22Rv1 (cell line): Measurements from ENCODE around the gene CD247.

ENCODE experiments used
- H3K27ac ChIP-seq: fragments of 450-650 bp; 2 replicates; pipeline ENCODE4 v1.5.1; 2017
- CTCF ChIP-seq: fragments of 450-650 bp; IDR thresholded peaks from 2 replicates; pipeline ENCODE4 v1.5.1; 2017; ENCODE audit warnings: mild to moderate bottlenecking
- ZFX ChIP-seq: fragments of 450-650 bp; IDR thresholded peaks from 2 replicates; pipeline ENCODE4 v1.6.1; 2017; ENCODE audit warnings: antibody characterized with exemption, borderline replicate concordance

CD247 gene

GRCh38 chr1:167526667-167527383, 8.5 kb upstream of the CD247 start:
- H3K27ac ChIP-seq, result no peak overlapping the region
- no peak for TF ChIP-seq ZFX
- TF ChIP-seq CTCF, result no peak

- TF ChIP-seq ZFX (no peak), CTCF (no peak)
- H3K27ac ChIP-seq, result no peak overlapping the region
These were observed 6.3 kb upstream of the CD247 start for GRCh38 chr1:167524651-167525050.

- H3K27ac ChIP-seq, result no peak overlapping the region
- TF ChIP-seq ZFX, result no peak
- no peak for TF ChIP-seq CTCF
These were observed 3.9 kb upstream of the CD247 start for GRCh38 chr1:167522246-167522645.

- no peak overlapping the region for H3K27ac ChIP-seq
- TF ChIP-seq CTCF (no peak; the same call in 1 of the 2 replicates), ZFX (no peak)
These were observed 2.4 kb upstream of the CD247 start for GRCh38 chr1:167520711-167521206.

- H3K27ac ChIP-seq, result no peak overlapping the region
- no peak for TF ChIP-seq ZFX
- no peak for TF ChIP-seq CTCF
These were observed 596 bp downstream of the CD247 start for GRCh38 chr1:167517535-167518330.

- TF ChIP-seq ZFX (no peak), CTCF (no peak)
- H3K27ac ChIP-seq, result no peak overlapping the region
These were observed 1.6 kb downstream of the CD247 start for GRCh38 chr1:167516404-167517388.
